IPS DF 6.9 (cell line): ENCODE results near the gene LYSMD3.

Experiments used
- DNase-seq: peaks from one replicate; pipeline ENCODE4 v3.0.0-alpha.2; 2013; ENCODE audit warnings: low read depth, low spot score
- H3K27ac ChIP-seq: one replicate; pipeline ENCODE4 v1.5.1; 2013; ENCODE audit warnings: low read length, control low read depth
- H3K27me3 ChIP-seq: 2 replicates; pipeline ENCODE4 v1.6.1; 2013; ENCODE audit warnings: mild to moderate bottlenecking, low read length; ENCODE audit not compliant: control insufficient read depth, insufficient read depth
- H3K36me3 ChIP-seq: 2 replicates; pipeline ENCODE4 v1.6.1; 2013; ENCODE audit warnings: low read length; ENCODE audit not compliant: control insufficient read depth, insufficient read depth
- H3K4me1 ChIP-seq: 2 replicates; pipeline ENCODE4 v1.6.1; 2013; ENCODE audit warnings: low read length; ENCODE audit not compliant: control insufficient read depth, insufficient read depth
- H3K4me3 ChIP-seq: 2 replicates; pipeline ENCODE4 v1.5.1; 2013; ENCODE audit warnings: mild to moderate bottlenecking, low read length
- H3K9me3 ChIP-seq: 2 replicates; pipeline ENCODE4 v1.6.1; 2013; ENCODE audit warnings: low read length, inconsistent platforms; ENCODE audit not compliant: control insufficient read depth, insufficient read depth
- WGBS: extraction: QIAGEN DNeasy Blood & Tissue Kit; methylation state at CpG from one replicate; pipeline ENCODE4 v1.1.7; 2013; ENCODE audit warnings: mixed read lengths, missing lambda C conversion rate; ENCODE audit not compliant: insufficient read length, insufficient coverage; 5-methylcytosine and 5-hydroxymethylcytosine counted together

Gene LYSMD3

GRCh38 chr5:90473396-90474234 lies 55.8 kb downstream of the LYSMD3 start:
- no peak for DNase-seq

GRCh38 chr5:90472783-90473395 lies 56.5 kb downstream of the LYSMD3 start:
- Histone ChIP-seq H3K27ac (no peak overlapping the region), H3K36me3 (no peaks in the 10 kb centered on the region), H3K9me3 (no peaks in the 10 kb centered on the region), H3K4me1 (no peaks in the 10 kb centered on the region; the same call in 1 of the 2 replicates), H3K27me3 (no peaks in the 10 kb centered on the region), H3K4me3 (peak overlapping the region; percentile 49; the same call in 1 of the 2 replicates)
- WGBS, result no CpG with 5 or more reads among the region's 9 CpGs
- no peak for DNase-seq

More at GRCh38 chr5:90473396-90474234, 55.8 kb downstream of the LYSMD3 start:
- Histone ChIP-seq H3K27ac (no peak overlapping the region), H3K36me3 (no peaks in the 10 kb centered on the region), H3K4me1 (no peaks in the 10 kb centered on the region; the same call in 1 of the 2 replicates), H3K4me3 (peak overlapping the region; percentile 49), H3K27me3 (no peaks in the 10 kb centered on the region), H3K9me3 (no peaks in the 10 kb centered on the region)
- WGBS, result no CpG with 5 or more reads among the region's 56 CpGs
